Stimulated activated naive CD4-positive, alpha-beta T cell (primary cell): Measurements from ENCODE around the gene FAM168A.

Source experiments
- DNase-seq, 6 experiments: peaks; one replicate each; lab custom pipeline; 2025; lab: John Stamatoyannopoulos, UW

The FAM168A gene

GRCh38 chr11:73556966-73557365, 40.9 kb downstream of the FAM168A start:
- DNase-seq: no peak

- DNase-seq: no peak
These were observed 42.3 kb downstream of the FAM168A start for GRCh38 chr11:73555615-73556014.

GRCh38 chr11:73554671-73555320, 43.1 kb downstream of the FAM168A start:
- DNase-seq: no peak

- no peak for DNase-seq
These were observed 44.6 kb downstream of the FAM168A start for GRCh38 chr11:73553266-73553665.

GRCh38 chr11:73551677-73552076, 46.2 kb downstream of the FAM168A start:
- DNase-seq: no peak

GRCh38 chr11:73549376-73549775, 48.5 kb downstream of the FAM168A start:
- no peak for DNase-seq

- no peak for DNase-seq
These were observed 50.0 kb downstream of the FAM168A start for GRCh38 chr11:73547706-73548595.

- no peak for DNase-seq
These were observed 55.7 kb downstream of the FAM168A start for GRCh38 chr11:73542175-73542574.

GRCh38 chr11:73539506-73540084, 58.3 kb downstream of the FAM168A start:
- DNase-seq: no peak

- DNase-seq: peak in 2 of 6 experiments; percentile 16 to 21
These were observed 59.5 kb downstream of the FAM168A start for GRCh38 chr11:73538381-73538872.

GRCh38 chr11:73537969-73538368, 59.9 kb downstream of the FAM168A start:
- DNase-seq: no peak

GRCh38 chr11:73536961-73537360, 61.0 kb downstream of the FAM168A start:
- no peak for DNase-seq

GRCh38 chr11:73532310-73532709, 65.6 kb downstream of the FAM168A start:
- DNase-seq: no peak

GRCh38 chr11:73531386-73531785, 66.5 kb downstream of the FAM168A start:
- DNase-seq: no peak

- no peak for DNase-seq
These were observed 67.8 kb downstream of the FAM168A start for GRCh38 chr11:73530109-73530508.

GRCh38 chr11:73529204-73529530, 68.7 kb downstream of the FAM168A start:
- no peak for DNase-seq

GRCh38 chr11:73528483-73529203, 69.3 kb downstream of the FAM168A start:
- no peak for DNase-seq

- DNase-seq: no peak
These were observed 69.9 kb downstream of the FAM168A start for GRCh38 chr11:73528013-73528412.

- no peak for DNase-seq
These were observed 72.3 kb downstream of the FAM168A start for GRCh38 chr11:73525611-73526010.

- no peak for DNase-seq
These were observed 73.1 kb downstream of the FAM168A start for GRCh38 chr11:73524774-73525173.

- DNase-seq: no peak
These were observed 76.3 kb downstream of the FAM168A start for GRCh38 chr11:73521621-73522020.

GRCh38 chr11:73520353-73521061, 77.4 kb downstream of the FAM168A start:
- DNase-seq: no peak
